ENCODE data around the gene VAX1.
"Not testable (repeated sequence)": the region's sequence is repeated elsewhere in the genome, so short reads cannot be mapped to it uniquely, and the experiment has no call there.

Gene VAX1

GRCh38 chr10:117137911-117138642 is at the start of gene VAX1:
Gene VAX1, minus strand, starts transcription at chr10:117138270. Its CDS starts 214 bp downstream, at chr10:117138056.
- DNase-seq (no peak), ATAC-seq (no peak)
- Mint-ChIP-seq H3K4me3 (no peak within 1 kb of the TSS), H3K4me1 (peaks cover 13% of the 10 kb centered on the region), H3K9me3 (no peaks in the 10 kb centered on the region), H3K36me3 (ENCODE audit: low read depth) (no peaks in the 10 kb centered on the region), H3K27me3 (peaks cover 73% of the 10 kb centered on the region), H3K27ac (no peak within 1 kb of the TSS)

GRCh38 chr10:117186832-117187615 is 49.0 kb upstream of the VAX1 start:
- ATAC-seq = no peak
- DNase-seq = no peak
- Mint-ChIP-seq H3K4me3 (no peak overlapping the region), H3K36me3 (ENCODE audit: low read depth) (no peaks in the 10 kb centered on the region), H3K27me3 (no peaks in the 10 kb centered on the region), H3K9me3 (peaks cover 3% of the 10 kb centered on the region), H3K4me1 (no peaks in the 10 kb centered on the region), H3K27ac (no peak overlapping the region)

- H3K27ac Mint-ChIP-seq; H3K4me1 Mint-ChIP-seq; H3K27me3 Mint-ChIP-seq; DNase-seq; H3K36me3 Mint-ChIP-seq (ENCODE audit: low read depth); H3K4me3 Mint-ChIP-seq; ATAC-seq; H3K9me3 Mint-ChIP-seq: not testable (repeated sequence)
Measured at GRCh38 chr10:117185817-117186216, 47.7 kb upstream of the VAX1 start.

GRCh38 chr10:117184821-117185220 is 46.8 kb upstream of the VAX1 start:
- ATAC-seq = no peak
- Mint-ChIP-seq H3K27me3 (peaks cover 9% of the 10 kb centered on the region), H3K36me3 (ENCODE audit: low read depth) (no peaks in the 10 kb centered on the region), H3K4me3 (no peak overlapping the region), H3K9me3 (peaks cover 3% of the 10 kb centered on the region), H3K27ac (no peak overlapping the region), H3K4me1 (no peaks in the 10 kb centered on the region)
- no peak for DNase-seq

- peaks cover 10% of the 10 kb centered on the region for H3K27me3 Mint-ChIP-seq
- H3K4me3 Mint-ChIP-seq = no peak overlapping the region
- ATAC-seq = no peak
- no peaks in the 10 kb centered on the region for H3K36me3 Mint-ChIP-seq (ENCODE audit: low read depth)
- H3K4me1 Mint-ChIP-seq = no peaks in the 10 kb centered on the region
- no peak for DNase-seq
- H3K27ac Mint-ChIP-seq = no peak overlapping the region
- H3K9me3 Mint-ChIP-seq = peaks cover 3% of the 10 kb centered on the region
Measured at GRCh38 chr10:117184296-117184695, 46.2 kb upstream of the VAX1 start.

GRCh38 chr10:117178190-117178589 is 40.1 kb upstream of the VAX1 start:
- peaks cover 19% of the 10 kb centered on the region for H3K4me1 Mint-ChIP-seq
- no peak overlapping the region for H3K27ac Mint-ChIP-seq
- no peak overlapping the region for H3K4me3 Mint-ChIP-seq
- ATAC-seq (no peak), DNase-seq (no peak)
- no peaks in the 10 kb centered on the region for H3K36me3 Mint-ChIP-seq (ENCODE audit: low read depth)
- H3K27me3 Mint-ChIP-seq = peaks cover 19% of the 10 kb centered on the region
- H3K9me3 Mint-ChIP-seq = no peaks in the 10 kb centered on the region

- H3K27ac Mint-ChIP-seq = no peak overlapping the region
- DNase-seq (peak; percentile 82), ATAC-seq (no peak)
- H3K27me3 Mint-ChIP-seq = peaks cover 36% of the 10 kb centered on the region
- no peaks in the 10 kb centered on the region for H3K9me3 Mint-ChIP-seq
- peaks cover 19% of the 10 kb centered on the region for H3K4me1 Mint-ChIP-seq
- H3K4me3 Mint-ChIP-seq = peak overlapping the region; percentile 80
- no peaks in the 10 kb centered on the region for H3K36me3 Mint-ChIP-seq (ENCODE audit: low read depth)
Measured at GRCh38 chr10:117175901-117176534, 37.9 kb upstream of the VAX1 start.

GRCh38 chr10:117175215-117175900 is 37.3 kb upstream of the VAX1 start:
- no peak overlapping the region for H3K27ac Mint-ChIP-seq
- peak; percentile 42 for ATAC-seq
- no peaks in the 10 kb centered on the region for H3K9me3 Mint-ChIP-seq
- peak; percentile 9 for DNase-seq
- peaks cover 19% of the 10 kb centered on the region for H3K4me1 Mint-ChIP-seq
- no peaks in the 10 kb centered on the region for H3K36me3 Mint-ChIP-seq (ENCODE audit: low read depth)
- peaks cover 38% of the 10 kb centered on the region for H3K27me3 Mint-ChIP-seq
- H3K4me3 Mint-ChIP-seq = peak overlapping the region; percentile 80

GRCh38 chr10:117174439-117175214 is 36.6 kb upstream of the VAX1 start:
- Mint-ChIP-seq H3K27ac (no peak overlapping the region), H3K36me3 (ENCODE audit: low read depth) (no peaks in the 10 kb centered on the region), H3K9me3 (no peaks in the 10 kb centered on the region), H3K27me3 (peaks cover 38% of the 10 kb centered on the region), H3K4me3 (peak overlapping the region; percentile 80), H3K4me1 (peaks cover 19% of the 10 kb centered on the region)
- peak; percentile 87 for DNase-seq
- ATAC-seq = peak; percentile 83

GRCh38 chr10:117170244-117170643 is 32.2 kb upstream of the VAX1 start:
- peaks cover 78% of the 10 kb centered on the region for H3K27me3 Mint-ChIP-seq
- no peak for DNase-seq
- H3K4me3 Mint-ChIP-seq = no peak overlapping the region
- H3K27ac Mint-ChIP-seq = no peak overlapping the region
- H3K36me3 Mint-ChIP-seq (ENCODE audit: low read depth) = peaks cover 2% of the 10 kb centered on the region
- peaks cover 33% of the 10 kb centered on the region for H3K4me1 Mint-ChIP-seq
- no peak for ATAC-seq
- H3K9me3 Mint-ChIP-seq = no peaks in the 10 kb centered on the region

- H3K4me1 Mint-ChIP-seq = peaks cover 26% of the 10 kb centered on the region
- DNase-seq (no peak), ATAC-seq (no peak)
- H3K27me3 Mint-ChIP-seq = peaks cover 84% of the 10 kb centered on the region
- no peak overlapping the region for H3K27ac Mint-ChIP-seq
- peaks cover 2% of the 10 kb centered on the region for H3K36me3 Mint-ChIP-seq (ENCODE audit: low read depth)
- no peak overlapping the region for H3K4me3 Mint-ChIP-seq
- no peaks in the 10 kb centered on the region for H3K9me3 Mint-ChIP-seq
Measured at GRCh38 chr10:117169480-117169879, 31.4 kb upstream of the VAX1 start.

GRCh38 chr10:117168729-117169128 is 30.7 kb upstream of the VAX1 start:
- peaks cover 89% of the 10 kb centered on the region for H3K27me3 Mint-ChIP-seq
- DNase-seq = no peak
- peaks cover 26% of the 10 kb centered on the region for H3K4me1 Mint-ChIP-seq
- H3K36me3 Mint-ChIP-seq (ENCODE audit: low read depth) = peaks cover 2% of the 10 kb centered on the region
- H3K27ac Mint-ChIP-seq = no peak overlapping the region
- ATAC-seq = no peak
- no peaks in the 10 kb centered on the region for H3K9me3 Mint-ChIP-seq
- H3K4me3 Mint-ChIP-seq = no peak overlapping the region

GRCh38 chr10:117167789-117168674 is 30.0 kb upstream of the VAX1 start:
- DNase-seq (peak; percentile 77), ATAC-seq (peak; percentile 74)
- H3K4me3 Mint-ChIP-seq = peak overlapping the region; percentile 8
- H3K36me3 Mint-ChIP-seq (ENCODE audit: low read depth) = peaks cover 2% of the 10 kb centered on the region
- H3K9me3 Mint-ChIP-seq = no peaks in the 10 kb centered on the region
- H3K4me1 Mint-ChIP-seq = peaks cover 26% of the 10 kb centered on the region
- no peak overlapping the region for H3K27ac Mint-ChIP-seq
- H3K27me3 Mint-ChIP-seq = peaks cover 82% of the 10 kb centered on the region

Data from activated naive CD8-positive, alpha-beta T cell treated with anti-CD3 and anti-CD28 coated beads, Interleukin-2, amount 50 U/mL, for 24 hours (primary cell).